ENCODE measurements around the gene KDM7A. TPM values are rescaled to one million over a fixed set of nuclear protein-coding genes. Genes with fewer than 3 reads are reported as not detected.

The KDM7A gene
- total and polyA plus RNA-seq, 10 of the 15 experiments (the other 5 are each of a cell fraction or from before 2014, with no cell fraction given), result 0.07 to 0.96 (median 0.74) TPM

DNA sequence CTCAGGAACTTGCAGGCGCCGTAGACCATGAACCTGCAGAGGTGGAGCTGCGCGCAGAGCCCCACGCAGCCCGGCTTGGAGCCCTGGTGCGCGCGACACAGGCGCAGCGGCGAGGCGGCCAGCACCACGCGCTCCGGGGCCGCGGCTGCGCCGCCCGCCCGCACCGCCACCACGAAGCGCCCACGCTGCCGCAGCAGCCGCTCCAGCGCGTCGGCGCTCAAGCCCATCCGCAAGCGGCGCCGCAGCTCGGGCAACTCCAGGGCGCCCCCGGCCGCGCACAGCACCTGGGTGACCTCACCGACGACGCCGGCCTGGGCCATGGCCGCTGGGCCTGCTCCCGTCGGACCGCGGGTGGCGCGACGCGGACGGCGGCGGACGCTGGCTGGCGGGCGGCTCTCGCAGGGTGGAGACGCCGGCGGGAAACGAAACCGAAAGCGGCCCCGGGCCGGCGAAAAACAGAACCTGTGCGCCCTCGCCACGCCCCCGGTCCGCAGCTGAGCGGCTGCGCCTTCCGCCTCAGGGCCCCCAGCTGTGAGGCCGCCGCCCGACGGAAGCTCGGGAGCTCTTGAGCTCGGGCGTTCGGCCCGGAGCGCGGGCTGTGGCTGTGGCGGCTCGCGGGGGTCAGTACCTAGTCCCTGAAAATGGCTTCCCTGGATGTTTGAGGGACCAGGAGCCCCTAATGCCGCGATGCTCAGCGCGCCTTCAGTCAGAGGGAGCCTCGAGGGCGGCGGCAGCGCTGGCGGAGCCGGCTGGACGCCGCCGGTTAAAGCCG, 114.1 kb downstream of the KDM7A start, which contains the start of gene PARP12 (continued):
- TF ChIP-seq, protein P1, sequence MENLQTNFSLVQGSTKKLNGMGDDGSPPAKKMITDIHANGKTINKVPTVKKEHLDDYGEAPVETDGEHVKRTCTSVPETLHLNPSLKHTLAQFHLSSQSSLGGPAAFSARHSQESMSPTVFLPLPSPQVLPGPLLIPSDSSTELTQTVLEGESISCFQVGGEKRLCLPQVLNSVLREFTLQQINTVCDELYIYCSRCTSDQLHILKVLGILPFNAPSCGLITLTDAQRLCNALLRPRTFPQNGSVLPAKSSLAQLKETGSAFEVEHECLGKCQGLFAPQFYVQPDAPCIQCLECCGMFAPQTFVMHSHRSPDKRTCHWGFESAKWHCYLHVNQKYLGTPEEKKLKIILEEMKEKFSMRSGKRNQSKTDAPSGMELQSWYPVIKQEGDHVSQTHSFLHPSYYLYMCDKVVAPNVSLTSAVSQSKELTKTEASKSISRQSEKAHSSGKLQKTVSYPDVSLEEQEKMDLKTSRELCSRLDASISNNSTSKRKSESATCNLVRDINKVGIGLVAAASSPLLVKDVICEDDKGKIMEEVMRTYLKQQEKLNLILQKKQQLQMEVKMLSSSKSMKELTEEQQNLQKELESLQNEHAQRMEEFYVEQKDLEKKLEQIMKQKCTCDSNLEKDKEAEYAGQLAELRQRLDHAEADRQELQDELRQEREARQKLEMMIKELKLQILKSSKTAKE (IDR thresholded peaks at IDR 0.05; ENCODE audit: low read depth, poor library complexity, severe bottlenecking), result no peak
- TF ChIP-seq, protein P2, sequence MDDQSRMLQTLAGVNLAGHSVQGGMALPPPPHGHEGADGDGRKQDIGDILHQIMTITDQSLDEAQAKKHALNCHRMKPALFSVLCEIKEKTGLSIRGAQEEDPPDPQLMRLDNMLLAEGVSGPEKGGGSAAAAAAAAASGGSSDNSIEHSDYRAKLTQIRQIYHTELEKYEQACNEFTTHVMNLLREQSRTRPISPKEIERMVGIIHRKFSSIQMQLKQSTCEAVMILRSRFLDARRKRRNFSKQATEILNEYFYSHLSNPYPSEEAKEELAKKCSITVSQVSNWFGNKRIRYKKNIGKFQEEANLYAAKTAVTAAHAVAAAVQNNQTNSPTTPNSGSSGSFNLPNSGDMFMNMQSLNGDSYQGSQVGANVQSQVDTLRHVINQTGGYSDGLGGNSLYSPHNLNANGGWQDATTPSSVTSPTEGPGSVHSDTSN (IDR thresholded peaks at IDR 0.05; ENCODE audit: insufficient replicate concordance, low read depth, low read length), result peak; percentile 59
- TF ChIP-seq HCFC1 (IDR thresholded peaks at IDR 0.05; ENCODE audit: low read length), result peak; percentile 24; the same call in 1 of the 2 replicates
- TF ChIP-seq, protein P3, sequence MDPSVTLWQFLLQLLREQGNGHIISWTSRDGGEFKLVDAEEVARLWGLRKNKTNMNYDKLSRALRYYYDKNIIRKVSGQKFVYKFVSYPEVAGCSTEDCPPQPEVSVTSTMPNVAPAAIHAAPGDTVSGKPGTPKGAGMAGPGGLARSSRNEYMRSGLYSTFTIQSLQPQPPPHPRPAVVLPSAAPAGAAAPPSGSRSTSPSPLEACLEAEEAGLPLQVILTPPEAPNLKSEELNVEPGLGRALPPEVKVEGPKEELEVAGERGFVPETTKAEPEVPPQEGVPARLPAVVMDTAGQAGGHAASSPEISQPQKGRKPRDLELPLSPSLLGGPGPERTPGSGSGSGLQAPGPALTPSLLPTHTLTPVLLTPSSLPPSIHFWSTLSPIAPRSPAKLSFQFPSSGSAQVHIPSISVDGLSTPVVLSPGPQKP (IDR thresholded peaks at IDR 0.05; ENCODE audit: low read depth, low read length), result no peak
- no peak for TF ChIP-seq ZNF622 (IDR thresholded peaks at IDR 0.05)
- peak; percentile 33 to 79; a peak in 2 of 4 replicates for TF ChIP-seq BHLHE40 (IDR thresholded peaks at IDR 0.05; ENCODE audit: borderline replicate concordance in 1 of 2, low read depth in 2 of 2, low read length in 1 of 2)
- TF ChIP-seq MYB (IDR thresholded peaks at IDR 0.05; ENCODE audit: borderline replicate concordance, low read depth, low read length), result no peak
- TF ChIP-seq SIX5 (IDR thresholded peaks at IDR 0.05; ENCODE audit: low read depth, low read length, severe bottlenecking), result no peak
- no peak for TF ChIP-seq GABPA (IDR thresholded peaks at IDR 0.05; ENCODE audit: low read depth)
- TF ChIP-seq NFYB (IDR thresholded peaks at IDR 0.05; ENCODE audit: insufficient read depth, low read depth, low read length), result no peak
- TF ChIP-seq EGR1 (IDR thresholded peaks at IDR 0.05; ENCODE audit: borderline replicate concordance in 1 of 2, low read depth in 2 of 2, low read length in 2 of 2), result peak in 1 of 2 experiments; percentile 66; a peak in 1 of 3 replicates
- TF ChIP-seq, protein P4, sequence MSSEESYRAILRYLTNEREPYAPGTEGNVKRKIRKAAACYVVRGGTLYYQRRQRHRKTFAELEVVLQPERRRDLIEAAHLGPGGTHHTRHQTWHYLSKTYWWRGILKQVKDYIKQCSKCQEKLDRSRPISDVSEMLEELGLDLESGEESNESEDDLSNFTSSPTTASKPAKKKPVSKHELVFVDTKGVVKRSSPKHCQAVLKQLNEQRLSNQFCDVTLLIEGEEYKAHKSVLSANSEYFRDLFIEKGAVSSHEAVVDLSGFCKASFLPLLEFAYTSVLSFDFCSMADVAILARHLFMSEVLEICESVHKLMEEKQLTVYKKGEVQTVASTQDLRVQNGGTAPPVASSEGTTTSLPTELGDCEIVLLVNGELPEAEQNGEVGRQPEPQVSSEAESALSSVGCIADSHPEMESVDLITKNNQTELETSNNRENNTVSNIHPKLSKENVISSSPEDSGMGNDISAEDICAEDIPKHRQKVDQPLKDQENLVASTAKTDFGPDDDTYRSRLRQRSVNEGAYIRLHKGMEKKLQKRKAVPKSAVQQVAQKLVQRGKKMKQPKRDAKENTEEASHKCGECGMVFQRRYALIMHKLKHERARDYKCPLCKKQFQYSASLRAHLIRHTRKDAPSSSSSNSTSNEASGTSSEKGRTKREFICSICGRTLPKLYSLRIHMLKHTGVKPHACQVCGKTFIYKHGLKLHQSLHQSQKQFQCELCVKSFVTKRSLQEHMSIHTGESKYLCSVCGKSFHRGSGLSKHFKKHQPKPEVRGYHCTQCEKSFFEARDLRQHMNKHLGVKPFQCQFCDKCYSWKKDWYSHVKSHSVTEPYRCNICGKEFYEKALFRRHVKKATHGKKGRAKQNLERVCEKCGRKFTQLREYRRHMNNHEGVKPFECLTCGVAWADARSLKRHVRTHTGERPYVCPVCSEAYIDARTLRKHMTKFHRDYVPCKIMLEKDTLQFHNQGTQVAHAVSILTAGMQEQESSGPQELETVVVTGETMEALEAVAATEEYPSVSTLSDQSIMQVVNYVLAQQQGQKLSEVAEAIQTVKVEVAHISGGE (CRISPR knock-in tag; IDR thresholded peaks at IDR 0.05), result 0 out of 2 replicates have a peak, but pooled peaks have one; percentile 14
- TF ChIP-seq, protein P5, sequence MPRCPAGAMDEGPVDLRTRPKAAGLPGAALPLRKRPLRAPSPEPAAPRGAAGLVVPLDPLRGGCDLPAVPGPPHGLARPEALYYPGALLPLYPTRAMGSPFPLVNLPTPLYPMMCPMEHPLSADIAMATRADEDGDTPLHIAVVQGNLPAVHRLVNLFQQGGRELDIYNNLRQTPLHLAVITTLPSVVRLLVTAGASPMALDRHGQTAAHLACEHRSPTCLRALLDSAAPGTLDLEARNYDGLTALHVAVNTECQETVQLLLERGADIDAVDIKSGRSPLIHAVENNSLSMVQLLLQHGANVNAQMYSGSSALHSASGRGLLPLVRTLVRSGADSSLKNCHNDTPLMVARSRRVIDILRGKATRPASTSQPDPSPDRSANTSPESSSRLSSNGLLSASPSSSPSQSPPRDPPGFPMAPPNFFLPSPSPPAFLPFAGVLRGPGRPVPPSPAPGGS (IDR thresholded peaks at IDR 0.05; ENCODE audit: borderline replicate concordance, insufficient read depth, low read depth, low read length, poor library complexity, severe bottlenecking), result no peak
- TF ChIP-seq, protein P6, sequence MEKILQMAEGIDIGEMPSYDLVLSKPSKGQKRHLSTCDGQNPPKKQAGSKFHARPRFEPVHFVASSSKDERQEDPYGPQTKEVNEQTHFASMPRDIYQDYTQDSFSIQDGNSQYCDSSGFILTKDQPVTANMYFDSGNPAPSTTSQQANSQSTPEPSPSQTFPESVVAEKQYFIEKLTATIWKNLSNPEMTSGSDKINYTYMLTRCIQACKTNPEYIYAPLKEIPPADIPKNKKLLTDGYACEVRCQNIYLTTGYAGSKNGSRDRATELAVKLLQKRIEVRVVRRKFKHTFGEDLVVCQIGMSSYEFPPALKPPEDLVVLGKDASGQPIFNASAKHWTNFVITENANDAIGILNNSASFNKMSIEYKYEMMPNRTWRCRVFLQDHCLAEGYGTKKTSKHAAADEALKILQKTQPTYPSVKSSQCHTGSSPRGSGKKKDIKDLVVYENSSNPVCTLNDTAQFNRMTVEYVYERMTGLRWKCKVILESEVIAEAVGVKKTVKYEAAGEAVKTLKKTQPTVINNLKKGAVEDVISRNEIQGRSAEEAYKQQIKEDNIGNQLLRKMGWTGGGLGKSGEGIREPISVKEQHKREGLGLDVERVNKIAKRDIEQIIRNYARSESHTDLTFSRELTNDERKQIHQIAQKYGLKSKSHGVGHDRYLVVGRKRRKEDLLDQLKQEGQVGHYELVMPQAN (conservative IDR thresholded peaks at IDR 0.05), result peak; percentile 85
- peak; percentile 19; the same call in 1 of the 3 replicates for TF ChIP-seq POU2F2 (IDR thresholded peaks at IDR 0.05; ENCODE audit: borderline replicate concordance, low read depth, low read length)

Data from GM12878 (cell line).